ENCODE measurements around the gene ZNG1B.
"Not testable (repeated sequence)": the region's sequence is repeated elsewhere in the genome, so short reads cannot be mapped to it uniquely, and the experiment has no call there.

Gene ZNG1B

GRCh38 chr2:113542529-113542928 is 105.0 kb downstream of the ZNG1B start:
- not testable (repeated sequence) for H3K27ac ChIP-seq (ENCODE audit: insufficient read depth, low read length, poor library complexity, severe bottlenecking); H3K4me3 ChIP-seq (ENCODE audit: insufficient read depth, low read depth, low read length, poor library complexity, severe bottlenecking); DNase-seq; H3K36me3 ChIP-seq (ENCODE audit: control insufficient read depth, insufficient read depth, low read length); H3K9me3 ChIP-seq (ENCODE audit: control insufficient read depth, low read length); H3K27me3 ChIP-seq (replicated peaks; ENCODE audit: control insufficient read depth, insufficient read depth, low read length, poor library complexity, severe bottlenecking); H3K4me1 ChIP-seq (ENCODE audit: control insufficient read depth, insufficient read depth, low read length, poor library complexity, severe bottlenecking)

Data from effector memory CD4-positive, alpha-beta T cell (primary cell).